WTC11 (cell line): ENCODE results near the gene ODAD3. TPM values are rescaled to one million over a fixed set of nuclear protein-coding genes. Genes with fewer than 3 reads are reported as not detected.
A peak's percentile ranks its signal among the peaks of the same experiment; 100 is the strongest.

ENCODE experiments used
- AR ChIP-seq: fragments of 250-450 bp; sonication (Bioruptor Pico); IDR thresholded peaks from 2 replicates; pipeline ENCODE4 v1.9.0; 2021; ENCODE audit warnings: mild to moderate bottlenecking
- ATF2 ChIP-seq: sonication (generic); formaldehyde crosslinking; IDR thresholded peaks from 2 replicates; pipeline ENCODE4 v1.8.1; 2022; ENCODE audit warnings: low read depth, missing genetic modification reagents, borderline replicate concordance
- ATF6 ChIP-seq: sonication (generic); formaldehyde crosslinking; IDR thresholded peaks from 2 replicates; pipeline ENCODE4 v1.8.1; 2023; ENCODE audit warnings: mild to moderate bottlenecking, missing genetic modification reagents
- CREB1 ChIP-seq: sonication (generic); formaldehyde crosslinking; IDR thresholded peaks from 2 replicates; pipeline ENCODE4 v1.8.0; 2023; ENCODE audit warnings: mild to moderate bottlenecking, missing genetic modification reagents
- ERG ChIP-seq: fragments of 250-450 bp; sonication (Bioruptor Pico); IDR thresholded peaks from 2 replicates; pipeline ENCODE4 v1.8.0; 2021; ENCODE audit warnings: mild to moderate bottlenecking
- FOXP1 ChIP-seq: sonication (generic); formaldehyde crosslinking; IDR thresholded peaks from 2 replicates; pipeline ENCODE4 v1.8.0; 2022; ENCODE audit warnings: missing genetic modification reagents, mild to moderate bottlenecking, moderate library complexity, borderline replicate concordance
- FOXP4 ChIP-seq: sonication (generic); formaldehyde crosslinking; IDR thresholded peaks from 2 replicates; pipeline ENCODE4 v1.8.0; 2022; ENCODE audit warnings: mild to moderate bottlenecking, missing genetic modification reagents
- GABPB1 ChIP-seq: sonication (generic); formaldehyde crosslinking; IDR thresholded peaks from 2 replicates; pipeline ENCODE4 v1.8.1; 2023; ENCODE audit warnings: mild to moderate bottlenecking, missing genetic modification reagents
- GRHL2 ChIP-seq: fragments of 250-450 bp; sonication (Bioruptor Pico); IDR thresholded peaks from 2 replicates; pipeline ENCODE4 v1.8.0; 2022; ENCODE audit warnings: mild to moderate bottlenecking, moderate library complexity; ENCODE audit not compliant: insufficient replicate concordance, severe bottlenecking
- IRF2 ChIP-seq: sonication (generic); formaldehyde crosslinking; IDR thresholded peaks from 2 replicates; pipeline ENCODE4 v1.8.0; 2022; ENCODE audit warnings: low read depth, missing genetic modification reagents, borderline replicate concordance
- JUN ChIP-seq: sonication (generic); formaldehyde crosslinking; IDR thresholded peaks from 2 replicates; pipeline ENCODE4 v1.8.0; 2023; ENCODE audit warnings: mild to moderate bottlenecking, missing genetic modification reagents
- MAX ChIP-seq: sonication (generic); formaldehyde crosslinking; IDR thresholded peaks from 2 replicates; pipeline ENCODE4 v1.8.0; 2022; ENCODE audit warnings: mild to moderate bottlenecking, missing genetic modification reagents
- NFYB ChIP-seq: sonication (generic); formaldehyde crosslinking; conservative IDR thresholded peaks from 2 replicates; pipeline ENCODE4 v1.8.0; 2022; ENCODE audit warnings: low read depth, missing genetic modification reagents
- SMAD3 ChIP-seq: sonication (generic); formaldehyde crosslinking; IDR thresholded peaks from 2 replicates; pipeline ENCODE4 v1.8.0; 2022; ENCODE audit warnings: missing genetic modification reagents, mild to moderate bottlenecking, borderline replicate concordance
- SMAD4 ChIP-seq: sonication (generic); formaldehyde crosslinking; IDR thresholded peaks from 2 replicates; pipeline ENCODE4 v1.8.0; 2022; ENCODE audit warnings: mild to moderate bottlenecking, missing genetic modification reagents
- TCF7 ChIP-seq: sonication (generic); formaldehyde crosslinking; IDR thresholded peaks from 2 replicates; pipeline ENCODE4 v1.8.0; 2022; ENCODE audit warnings: mild to moderate bottlenecking, low read depth, missing genetic modification reagents, moderate library complexity
- ZBTB43 ChIP-seq: sonication (generic); formaldehyde crosslinking; IDR thresholded peaks from 2 replicates; pipeline ENCODE4 v1.8.1; 2023; ENCODE audit warnings: mild to moderate bottlenecking, missing genetic modification reagents
- ZMAT4 ChIP-seq: fragments of 250-450 bp; sonication (Bioruptor Pico); IDR thresholded peaks from 2 replicates; pipeline ENCODE4 v1.9.0; 2021; ENCODE audit warnings: mild to moderate bottlenecking
- ZNF219 ChIP-seq: sonication (generic); formaldehyde crosslinking; IDR thresholded peaks from 2 replicates; pipeline ENCODE4 v1.8.0; 2023; ENCODE audit warnings: missing genetic modification reagents, mild to moderate bottlenecking, borderline replicate concordance
- ZNF263 ChIP-seq: sonication (generic); formaldehyde crosslinking; IDR thresholded peaks from 2 replicates; pipeline ENCODE4 v1.8.1; 2022; ENCODE audit warnings: low read depth, mild to moderate bottlenecking, moderate library complexity, missing genetic modification reagents
- ZNF317 ChIP-seq: sonication (generic); formaldehyde crosslinking; IDR thresholded peaks from 2 replicates; pipeline ENCODE4 v1.8.1; 2023; ENCODE audit warnings: low read depth, mild to moderate bottlenecking, moderate library complexity, missing genetic modification reagents, borderline replicate concordance
- ZNF416 ChIP-seq: fragments of 250-450 bp; sonication (Bioruptor Pico); IDR thresholded peaks from 2 replicates; pipeline ENCODE4 v1.9.0; 2021; ENCODE audit warnings: mild to moderate bottlenecking, inconsistent platforms
- ZNF425 ChIP-seq: fragments of 250-450 bp; sonication (Bioruptor Pico); conservative IDR thresholded peaks from 2 replicates; pipeline ENCODE4 v1.9.0; 2021; ENCODE audit warnings: mild to moderate bottlenecking
- ZNF671 ChIP-seq: fragments of 250-450 bp; sonication (Bioruptor Pico); IDR thresholded peaks from 2 replicates; pipeline ENCODE4 v1.8.0; 2021; ENCODE audit warnings: mild to moderate bottlenecking
- total RNA-seq: library from RNA; stranded (reverse); gene quantifications from 3 replicates; pipeline ENCODE4 v1.2.3, GENCODE V29; 2021

ODAD3 gene
- total RNA-seq, 1 experiment from 2014 or later: 4.1 TPM

GRCh38 chr19:11482384-11483050 lies 47.6 kb upstream of the ODAD3 start (continued):
- no peak for TF ChIP-seq GRHL2 (CRISPR knock-in tag)
- TF ChIP-seq MAX (CRISPR knock-in tag): peak; percentile 99
- peak; percentile 93 for TF ChIP-seq ZBTB43 (CRISPR knock-in tag)
- peak; percentile 56; the same call in 1 of the 2 replicates for TF ChIP-seq ZNF671 (CRISPR knock-in tag)
- peak; percentile 46 for TF ChIP-seq GABPB1 (CRISPR knock-in tag)
- no peak for TF ChIP-seq ATF6 (CRISPR knock-in tag)
- TF ChIP-seq SMAD3 (CRISPR knock-in tag): peak; percentile 96
- 0 out of 2 replicates have a peak, but pooled peaks have one; percentile 38 for TF ChIP-seq ZNF263 (CRISPR knock-in tag)
- peak; percentile 55; the same call in 1 of the 2 replicates for TF ChIP-seq ZNF317
- TF ChIP-seq ERG (CRISPR knock-in tag): 0 out of 2 replicates have a peak, but pooled peaks have one; percentile 72
- TF ChIP-seq ZNF416 (CRISPR knock-in tag): peak; percentile 97
- peak; percentile 87 for TF ChIP-seq CREB1 (CRISPR knock-in tag)
- TF ChIP-seq ZNF219 (CRISPR knock-in tag): no peak
- TF ChIP-seq IRF2 (CRISPR knock-in tag): no peak
- peak; percentile 98 for TF ChIP-seq FOXP4 (CRISPR knock-in tag)
- TF ChIP-seq NFYB: no peak
- TF ChIP-seq ATF2: peak; percentile 56; the same call in 1 of the 2 replicates
- no peak for TF ChIP-seq ZNF425
- TF ChIP-seq SMAD4: no peak; the same call in 1 of the 2 replicates
- TF ChIP-seq TCF7 (CRISPR knock-in tag): peak; percentile 68; the same call in 1 of the 2 replicates
- no peak for TF ChIP-seq ZMAT4 (CRISPR knock-in tag)
- TF ChIP-seq AR (CRISPR knock-in tag): peak; percentile 76; the same call in 1 of the 2 replicates
- TF ChIP-seq JUN (CRISPR knock-in tag): 0 out of 2 replicates have a peak, but pooled peaks have one; percentile 50
- peak; percentile 97 for TF ChIP-seq FOXP1 (CRISPR knock-in tag)
